Measurements from ENCODE around the gene TATDN2. TPM values are rescaled to one million over a fixed set of nuclear protein-coding genes. Genes with fewer than 3 reads are reported as not detected.

Gene TATDN2, protein sequence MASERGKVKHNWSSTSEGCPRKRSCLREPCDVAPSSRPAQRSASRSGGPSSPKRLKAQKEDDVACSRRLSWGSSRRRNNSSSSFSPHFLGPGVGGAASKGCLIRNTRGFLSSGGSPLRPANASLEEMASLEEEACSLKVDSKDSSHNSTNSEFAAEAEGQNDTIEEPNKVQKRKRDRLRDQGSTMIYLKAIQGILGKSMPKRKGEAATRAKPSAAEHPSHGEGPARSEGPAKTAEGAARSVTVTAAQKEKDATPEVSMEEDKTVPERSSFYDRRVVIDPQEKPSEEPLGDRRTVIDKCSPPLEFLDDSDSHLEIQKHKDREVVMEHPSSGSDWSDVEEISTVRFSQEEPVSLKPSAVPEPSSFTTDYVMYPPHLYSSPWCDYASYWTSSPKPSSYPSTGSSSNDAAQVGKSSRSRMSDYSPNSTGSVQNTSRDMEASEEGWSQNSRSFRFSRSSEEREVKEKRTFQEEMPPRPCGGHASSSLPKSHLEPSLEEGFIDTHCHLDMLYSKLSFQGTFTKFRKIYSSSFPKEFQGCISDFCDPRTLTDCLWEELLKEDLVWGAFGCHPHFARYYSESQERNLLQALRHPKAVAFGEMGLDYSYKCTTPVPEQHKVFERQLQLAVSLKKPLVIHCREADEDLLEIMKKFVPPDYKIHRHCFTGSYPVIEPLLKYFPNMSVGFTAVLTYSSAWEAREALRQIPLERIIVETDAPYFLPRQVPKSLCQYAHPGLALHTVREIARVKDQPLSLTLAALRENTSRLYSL
- total RNA-seq, result 10 to 100 TPM; 68.1 to 71.1 TPM
- 10 to 100 TPM; 11.5 to 20.9 (median 14.5) TPM for polyA plus RNA-seq
- 25.1 to 37.2 (median 30.3) reads per million in 6 experiments for total RNA-seq

DNA sequence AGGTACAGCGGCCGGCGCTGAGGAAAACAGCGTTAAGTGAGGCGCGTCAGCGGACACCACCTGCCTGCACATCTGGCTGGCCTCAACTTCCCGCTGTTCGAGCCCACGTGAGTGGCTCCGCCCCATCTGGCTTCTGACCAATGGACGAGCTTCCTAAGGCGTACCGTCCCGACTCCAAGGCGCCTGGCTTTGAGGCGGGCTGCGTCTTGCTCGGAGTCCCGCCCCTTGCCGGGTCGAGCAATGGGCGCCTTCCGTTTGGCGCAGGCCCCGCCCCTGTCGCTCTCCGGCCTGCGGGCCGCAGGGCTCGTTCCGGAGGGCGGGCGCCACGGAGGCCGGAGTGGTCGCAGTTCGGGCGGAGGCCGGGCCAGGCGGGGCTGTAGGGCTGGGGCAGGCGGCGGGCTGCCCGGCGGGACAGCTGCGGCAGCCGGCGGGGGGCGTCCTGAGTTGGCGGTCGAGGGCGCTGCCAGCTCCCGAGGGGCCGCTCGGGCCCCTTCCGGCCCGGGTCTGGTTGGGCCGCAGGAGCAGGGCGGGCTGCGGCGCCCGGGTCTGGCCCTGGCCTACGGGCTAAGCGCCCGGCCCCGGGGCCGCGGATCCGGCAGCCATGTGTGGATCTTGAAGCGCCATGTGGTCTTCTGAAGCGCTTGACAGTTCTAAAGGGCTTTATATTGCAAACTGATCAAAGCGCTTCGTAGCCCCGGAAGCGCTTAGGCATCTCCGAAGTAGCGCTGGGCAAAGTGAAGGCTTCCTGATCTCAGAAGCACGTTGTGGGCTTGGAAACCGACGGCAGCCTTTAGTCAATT, at the start of gene TATDN2:
Gene TATDN2, plus strand, starts transcription at position 276 of the 800 bp plus-strand sequence. CDS start 742 bp downstream, outside the sequence.
- ATAC-seq, result peak; percentile 91 to 93
- H3K36me3 Mint-ChIP-seq, result peaks cover 3 to 34% (median 28%) of the 10 kb centered on the region in 3 donors
- H3K9me3 Mint-ChIP-seq, result peaks cover 0 to 22% (median 6%) of the 10 kb centered on the region in 9 donors
- H3K4me1 Mint-ChIP-seq, result peaks cover 29 to 56% (median 48%) of the 10 kb centered on the region in 4 donors
- POLR2A ChIA-PET, result interaction anchor here (0.6 to 5.6 kb wide), 24 partner anchors 9 to 851 kb away, joined by 3 to 42 read pairs (median 6); partner anchors contain the start of genes BRPF1, CRELD1, EMC3 and SEC13
- peak; percentile 82 to 96 (median 88) for DNase-seq
- H3K4me3 Mint-ChIP-seq, result peak within 1 kb of the TSS; percentile 95 to 100 (median 98)
- H3K27me3 Mint-ChIP-seq, result no peaks in the 10 kb centered on the region
- peak within 1 kb of the TSS; percentile 93 to 98 (median 96) for H3K27ac Mint-ChIP-seq

DNA sequence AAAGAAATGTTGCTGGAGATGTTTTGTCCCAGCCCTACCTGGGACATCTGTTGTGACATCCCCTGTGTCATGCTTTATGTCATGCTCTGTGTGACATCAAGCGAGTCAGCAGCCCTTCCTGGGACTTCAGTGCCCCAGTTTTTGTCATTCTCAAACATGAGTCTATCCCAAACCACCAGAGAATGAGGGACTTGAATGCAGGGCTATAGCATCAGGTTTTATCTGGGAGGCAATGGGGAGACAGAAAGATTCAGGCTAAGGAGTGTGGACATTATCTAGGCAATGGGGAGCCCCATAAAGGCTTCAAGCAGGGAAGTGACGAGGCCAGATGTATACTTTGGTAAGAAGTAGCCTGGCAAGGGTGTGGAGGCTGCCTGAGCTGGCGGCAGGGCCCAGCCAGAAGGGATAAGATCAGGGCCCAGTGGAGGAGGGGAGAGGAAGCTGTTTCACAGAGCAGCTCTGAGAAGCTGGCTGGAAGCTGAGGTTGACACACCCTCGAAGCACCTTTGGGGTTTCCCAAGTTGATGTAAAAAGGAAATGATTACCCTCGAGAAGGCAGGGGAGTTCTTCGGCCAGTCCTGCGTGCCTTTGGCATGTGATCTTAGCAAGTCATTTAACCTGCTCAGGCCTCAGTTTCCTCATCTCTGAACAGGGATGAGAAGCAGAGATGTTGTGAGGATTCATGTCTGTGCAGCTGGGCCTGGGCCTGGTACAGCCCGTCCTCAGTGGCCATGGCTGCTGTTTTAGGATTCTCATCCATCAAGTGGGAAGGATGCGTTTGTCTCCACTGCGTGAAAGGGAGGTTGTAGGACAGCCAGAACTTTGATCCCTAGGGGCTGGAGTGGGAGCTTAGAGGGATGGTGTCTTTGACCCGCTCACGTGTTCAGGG, 49.3 kb upstream of the TATDN2 start:
- ATAC-seq (peak; percentile 65 to 70), DNase-seq (peak; percentile 26 to 80 (median 59))
- H3K9me3 Mint-ChIP-seq, result no peaks in the 10 kb centered on the region
- POLR2A ChIA-PET, result interaction anchor here (0.5 to 1.6 kb wide), 15 partner anchors 9 to 266 kb away, joined by 3 to 11 read pairs (median 5); partner anchors contain the start of genes CRELD1, IRAK2 and VHL
- H3K4me3 Mint-ChIP-seq, result peak overlapping the region; percentile 36 to 87 (median 78)
- H3K27me3 Mint-ChIP-seq, result no peaks in the 10 kb centered on the region
- H3K4me1 Mint-ChIP-seq, result peaks cover 31 to 81% (median 60%) of the 10 kb centered on the region in 4 donors
- H3K36me3 Mint-ChIP-seq, result peaks cover 0 to 14% (median 11%) of the 10 kb centered on the region in 3 donors
- H3K27ac Mint-ChIP-seq, result peak overlapping the region; percentile 83 to 96 (median 93)

DNA sequence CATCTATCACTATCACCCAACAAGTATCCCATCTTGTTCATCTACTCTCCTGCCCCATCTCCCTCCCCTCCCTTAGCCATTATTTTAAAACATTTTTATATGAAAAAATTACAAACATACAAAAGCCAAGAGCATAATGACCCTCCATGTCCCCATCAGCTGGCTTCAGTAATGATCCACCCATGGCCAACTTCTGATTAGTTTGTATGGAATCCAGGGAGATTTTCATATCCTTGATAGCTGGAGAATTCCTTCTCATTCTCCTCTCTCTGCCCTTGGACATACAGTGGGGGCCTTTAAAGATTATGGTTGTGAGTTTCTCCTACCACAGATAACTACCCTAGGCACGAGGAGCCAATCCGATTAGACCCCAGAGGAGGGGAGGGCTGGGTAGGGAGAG, 43.3 kb upstream of the TATDN2 start:
- ATAC-seq, result no peak
- peaks cover 3 to 26% (median 17%) of the 10 kb centered on the region in 4 donors for H3K4me1 Mint-ChIP-seq
- no peaks in the 10 kb centered on the region for H3K9me3 Mint-ChIP-seq
- DNase-seq, result no peak
- POLR2A ChIA-PET, result interaction anchor here (0.5 to 1.1 kb wide), 4 partner anchors 13 to 84 kb away, joined by 3 to 5 read pairs (median 3); no protein-coding TSS in a partner anchor
- peak overlapping the region in 1 of 10 donors; percentile 41 for H3K27ac Mint-ChIP-seq
- H3K27me3 Mint-ChIP-seq, result no peaks in the 10 kb centered on the region
- H3K36me3 Mint-ChIP-seq, result peaks cover 0 to 24% (median 19%) of the 10 kb centered on the region in 3 donors
- no peak overlapping the region for H3K4me3 Mint-ChIP-seq

DNA sequence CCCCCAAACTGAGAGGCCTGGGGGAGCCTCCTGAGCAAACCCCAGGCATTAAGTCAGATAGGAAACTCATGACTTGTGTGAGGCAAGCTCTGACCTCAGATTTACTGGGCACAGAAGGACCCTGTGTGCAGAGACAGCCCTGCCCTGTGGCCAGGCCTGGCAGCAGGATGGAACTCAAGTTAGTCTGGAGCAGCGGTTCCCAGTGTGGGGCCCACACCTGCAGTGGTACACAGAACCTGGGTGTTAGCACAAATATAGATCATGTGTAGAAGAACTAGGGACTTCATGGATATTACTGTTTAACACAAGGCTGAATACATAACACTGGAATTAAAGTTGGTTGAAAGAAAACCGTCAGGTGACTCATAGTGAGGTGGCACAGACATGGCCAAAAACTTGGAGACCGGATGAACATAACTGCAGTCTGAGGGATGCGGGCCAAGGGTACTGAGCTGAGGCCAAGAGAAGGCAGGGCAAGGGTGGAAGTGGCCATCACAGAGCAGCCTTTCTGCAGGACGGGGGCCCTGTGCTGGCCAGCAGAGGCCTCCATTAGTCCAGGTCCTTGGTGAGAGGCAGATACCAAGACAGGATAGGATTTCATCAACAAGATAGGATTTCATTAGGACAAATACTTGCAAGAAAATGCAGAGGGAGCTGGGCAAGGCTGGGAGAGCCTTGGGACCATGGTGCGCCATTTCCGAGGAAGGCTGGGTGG, 42.7 kb upstream of the TATDN2 start:
- POLR2A ChIA-PET, result interaction anchor here (0.5 kb wide), 1 partner anchor 77 kb away, joined by 5 read pairs; no protein-coding TSS in a partner anchor

DNA sequence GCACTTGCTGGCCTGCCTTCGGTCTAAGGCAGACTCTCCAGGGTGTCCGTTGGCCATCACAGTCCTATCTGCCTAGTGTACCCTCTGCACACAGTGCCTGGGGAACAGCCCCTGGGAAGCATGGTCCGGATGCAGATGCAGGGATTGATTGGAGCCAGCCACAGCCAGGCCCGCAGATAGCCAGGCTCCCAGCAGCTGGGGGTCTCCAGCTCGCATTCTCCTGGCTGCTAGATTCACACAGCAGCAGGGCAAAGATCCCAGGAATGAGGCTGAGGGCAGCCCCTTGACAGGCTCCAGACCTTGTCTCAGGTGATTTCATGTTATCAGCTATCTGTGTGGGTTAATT, 42.1 kb upstream of the TATDN2 start:
- POLR2A ChIA-PET, result no interaction called here
- ATAC-seq (no peak), DNase-seq (no peak)
- H3K36me3 Mint-ChIP-seq, result peaks cover 0 to 20% (median 15%) of the 10 kb centered on the region in 3 donors
- H3K9me3 Mint-ChIP-seq, result no peaks in the 10 kb centered on the region
- no peak overlapping the region for H3K4me3 Mint-ChIP-seq
- no peaks in the 10 kb centered on the region for H3K27me3 Mint-ChIP-seq
- peak overlapping the region in 1 of 10 donors; percentile 65 for H3K27ac Mint-ChIP-seq
- peaks cover 3 to 18% (median 12%) of the 10 kb centered on the region in 4 donors for H3K4me1 Mint-ChIP-seq

More for the DNA sequence above, 42.7 kb upstream of the TATDN2 start:
- peak overlapping the region in 5 of 10 donors; percentile 15 to 65 (median 51) for H3K27ac Mint-ChIP-seq
- peaks cover 3 to 23% (median 15%) of the 10 kb centered on the region in 4 donors for H3K4me1 Mint-ChIP-seq
- no peak for ATAC-seq
- DNase-seq, result no peak
- H3K27me3 Mint-ChIP-seq, result no peaks in the 10 kb centered on the region
- peaks cover 0 to 24% (median 20%) of the 10 kb centered on the region in 3 donors for H3K36me3 Mint-ChIP-seq
- H3K9me3 Mint-ChIP-seq, result no peaks in the 10 kb centered on the region
- H3K4me3 Mint-ChIP-seq, result no peak overlapping the region

DNA sequence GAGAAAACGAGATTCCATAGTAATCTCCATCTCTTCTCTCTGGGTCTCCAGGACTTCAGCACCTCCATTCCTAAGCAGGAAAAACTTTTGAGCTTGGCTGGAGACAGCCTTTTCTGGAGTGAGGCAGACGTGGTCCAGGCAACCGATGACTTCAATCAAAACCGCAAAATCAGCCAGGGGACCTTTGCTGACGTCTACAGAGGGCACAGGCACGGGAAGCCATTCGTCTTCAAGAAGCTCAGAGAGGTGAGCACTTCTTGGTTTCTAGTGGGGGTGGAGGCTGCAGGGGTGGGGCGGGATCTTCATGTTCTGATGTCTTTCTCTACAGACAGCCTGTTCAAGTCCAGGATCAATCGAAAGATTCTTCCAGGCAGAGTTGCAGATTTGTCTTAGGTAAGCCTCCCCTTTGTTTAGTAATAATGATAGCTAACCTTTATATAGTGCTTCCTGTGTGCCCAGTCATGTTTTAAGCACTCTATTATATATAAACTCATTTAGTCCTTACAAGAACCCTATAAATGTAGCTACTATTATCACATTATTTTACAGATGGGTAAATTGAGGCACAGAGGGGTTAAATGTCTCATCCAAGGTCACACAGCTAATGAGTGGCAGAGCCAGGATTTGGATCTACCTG, 35.0 kb upstream of the TATDN2 start:
- ATAC-seq (no peak), DNase-seq (no peak)
- POLR2A ChIA-PET, result interaction anchor here (0.5 to 1.2 kb wide), 2 partner anchors 9 to 34 kb away, joined by 3 to 4 read pairs; no protein-coding TSS in a partner anchor

DNA sequence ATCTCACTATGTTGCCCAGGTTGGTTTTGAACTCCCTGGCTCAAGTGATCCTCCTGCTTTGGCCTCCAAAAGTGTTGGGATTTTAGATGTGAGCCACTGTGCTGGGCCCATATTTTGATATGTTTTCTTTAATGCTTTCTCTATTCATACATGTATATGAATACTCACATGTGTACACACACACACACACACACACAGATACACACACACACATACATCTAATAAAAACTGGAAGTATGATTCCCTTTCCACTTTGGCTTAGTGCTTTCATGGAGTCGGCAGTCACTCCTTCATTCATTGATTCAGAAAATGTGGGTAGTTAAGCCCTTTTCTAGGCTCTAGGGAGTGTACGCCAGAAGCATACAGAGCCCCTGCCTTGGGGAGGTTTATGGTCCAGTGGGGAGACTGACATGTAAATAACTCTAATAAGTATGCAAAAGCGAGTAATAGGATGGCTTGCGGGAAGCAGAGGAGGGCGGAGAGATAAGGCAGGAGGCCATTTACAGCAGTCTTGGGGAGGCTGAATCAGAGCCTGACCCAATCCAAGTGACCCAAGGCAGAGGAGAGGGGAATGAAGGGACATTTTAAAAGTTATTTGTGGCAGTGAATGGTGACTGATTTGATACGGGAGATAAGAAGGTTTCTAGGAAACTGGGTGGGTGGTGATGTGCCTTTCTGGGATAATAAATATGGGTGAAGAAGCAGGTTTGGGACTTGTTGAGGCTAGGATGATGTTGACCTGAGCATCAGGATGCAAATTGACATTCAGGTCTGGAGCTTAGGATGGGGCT, 32.5 kb upstream of the TATDN2 start:
- Mint-ChIP-seq H3K4me1 (peaks cover 6 to 17% (median 8%) of the 10 kb centered on the region in 4 donors), H3K27me3 (no peaks in the 10 kb centered on the region), H3K4me3 (no peak overlapping the region), H3K36me3 (peaks cover 10 to 48% (median 26%) of the 10 kb centered on the region in 3 donors), H3K9me3 (peaks cover 0 to 4% (median 0%) of the 10 kb centered on the region in 9 donors), H3K27ac (peak overlapping the region in 2 of 10 donors; percentile 54 to 82)
- DNase-seq (no peak), ATAC-seq (no peak)
- POLR2A ChIA-PET, result interaction anchor here (0.5 kb wide), 1 partner anchor 52 kb away, joined by 3 read pairs; no protein-coding TSS in a partner anchor

More for the DNA sequence above, 35.0 kb upstream of the TATDN2 start:
- Mint-ChIP-seq H3K27me3 (no peaks in the 10 kb centered on the region), H3K4me1 (peaks cover 0 to 7% (median 4%) of the 10 kb centered on the region in 4 donors), H3K4me3 (no peak overlapping the region), H3K36me3 (peaks cover 10 to 45% (median 30%) of the 10 kb centered on the region in 3 donors), H3K27ac (peak overlapping the region in 2 of 10 donors; percentile 54 to 56), H3K9me3 (peaks cover 0 to 4% (median 0%) of the 10 kb centered on the region in 9 donors)

DNA sequence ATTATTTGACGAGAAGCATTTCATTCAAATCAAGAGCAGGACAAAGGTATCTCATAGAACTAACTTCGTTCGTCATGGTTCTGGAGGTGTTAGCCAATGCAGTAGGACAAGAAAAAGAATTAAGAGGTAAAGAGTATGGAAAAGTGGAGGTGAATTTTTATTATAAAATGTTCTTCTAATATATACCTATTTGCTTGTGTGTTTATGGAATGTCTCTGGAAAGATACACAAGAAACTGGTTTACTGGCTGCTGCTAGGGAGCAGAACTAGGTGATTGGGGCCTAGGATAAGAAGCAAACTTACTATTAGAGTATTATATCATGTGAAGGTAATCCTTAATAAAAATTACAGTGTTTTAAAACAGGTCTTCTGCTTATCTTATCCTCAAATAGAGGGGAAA, 30.9 kb upstream of the TATDN2 start:
- ATAC-seq, result no peak
- Mint-ChIP-seq H3K4me1 (peaks cover 8 to 23% (median 13%) of the 10 kb centered on the region in 4 donors), H3K27ac (peak overlapping the region in 3 of 10 donors; percentile 1 to 87 (median 11)), H3K36me3 (peaks cover 10 to 40% (median 24%) of the 10 kb centered on the region in 3 donors), H3K4me3 (peak overlapping the region in 1 of 10 donors; percentile 8), H3K27me3 (no peaks in the 10 kb centered on the region), H3K9me3 (peaks cover 0 to 4% (median 0%) of the 10 kb centered on the region in 9 donors)
- POLR2A ChIA-PET, result interaction anchor here (0.8 kb wide), 1 partner anchor 31 kb away, joined by 9 read pairs; the partner anchor contains the start of gene TATDN2
- no peak for DNase-seq

DNA sequence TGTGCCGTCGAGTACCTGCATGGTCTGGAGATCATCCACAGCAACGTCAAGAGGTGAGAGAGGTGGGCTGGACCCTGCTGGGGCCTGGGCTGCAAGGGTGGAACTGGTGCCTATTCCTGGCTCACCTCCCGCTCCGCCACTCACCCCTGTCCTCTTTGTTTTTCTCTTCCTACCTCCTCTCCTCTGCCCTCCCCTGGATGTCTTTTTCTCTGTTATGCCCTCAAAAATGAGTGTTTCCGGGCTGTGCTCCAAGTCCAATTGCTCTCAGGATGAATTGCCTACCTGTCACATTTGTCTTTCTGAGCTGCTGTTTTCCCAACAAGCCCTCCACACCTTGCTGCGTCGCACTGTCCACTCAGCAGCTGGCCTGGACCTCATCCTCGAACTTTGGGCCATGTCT, 28.5 kb upstream of the TATDN2 start:
- POLR2A ChIA-PET, result interaction anchor here (0.9 to 5.3 kb wide), 3 partner anchors 25 to 78 kb away, joined by 5 to 58 read pairs (median 8); partner anchors contain the start of genes TATDN2 and VHL
- no peak for DNase-seq
- Mint-ChIP-seq H3K4me1 (peaks cover 14 to 41% (median 28%) of the 10 kb centered on the region in 4 donors), H3K27ac (peak overlapping the region in 7 of 10 donors; percentile 20 to 91 (median 71)), H3K4me3 (no peak overlapping the region), H3K27me3 (no peaks in the 10 kb centered on the region), H3K9me3 (peaks cover 0 to 4% (median 0%) of the 10 kb centered on the region in 9 donors), H3K36me3 (peaks cover 10 to 35% (median 17%) of the 10 kb centered on the region in 3 donors)
- ATAC-seq, result no peak

Data from naive thymus-derived CD8-positive, alpha-beta T cell (primary cell).